ENCODE results near the gene CACNA1G.
A peak's percentile ranks its signal among the peaks of the same experiment; 100 is the strongest.

Gene CACNA1G

DNA sequence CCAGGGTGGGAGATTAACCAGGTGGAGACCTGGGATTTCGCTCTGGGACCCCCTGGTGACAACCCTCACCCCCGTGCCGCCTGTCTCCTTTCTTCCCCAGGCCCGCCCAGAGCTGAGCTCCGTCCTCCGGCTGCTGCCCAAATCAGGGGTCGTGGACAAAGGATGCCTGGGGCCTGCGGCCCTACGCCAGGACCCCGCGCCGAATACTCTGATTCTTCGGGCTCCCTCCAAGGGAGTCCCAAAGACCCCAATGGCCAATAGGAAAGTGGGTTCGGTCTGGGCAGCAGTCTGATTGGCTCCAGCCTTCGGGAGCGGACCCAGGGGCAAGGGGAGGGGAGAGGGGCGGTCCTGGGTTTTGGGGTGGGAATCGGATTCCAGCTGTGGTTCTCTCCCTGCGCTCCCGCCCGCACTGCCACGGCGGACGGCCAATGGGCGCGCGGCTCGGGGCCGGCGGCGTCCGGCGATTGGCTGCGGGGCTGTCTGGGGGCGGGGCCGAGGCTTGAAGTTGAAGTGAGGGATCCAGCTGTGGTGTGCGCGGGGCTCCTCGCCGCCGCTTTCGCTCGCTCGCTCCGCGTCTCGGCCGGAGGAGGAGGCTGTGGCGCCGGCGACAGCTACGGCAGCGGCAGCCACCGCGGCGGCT lies at the start of gene CACNA1G:
TSS of gene CACNA1G (plus strand) at position 531 of the 640 bp plus-strand sequence. CDS start 745 bp downstream, outside the sequence.
- peak; percentile 95 for DNase-seq

DNA sequence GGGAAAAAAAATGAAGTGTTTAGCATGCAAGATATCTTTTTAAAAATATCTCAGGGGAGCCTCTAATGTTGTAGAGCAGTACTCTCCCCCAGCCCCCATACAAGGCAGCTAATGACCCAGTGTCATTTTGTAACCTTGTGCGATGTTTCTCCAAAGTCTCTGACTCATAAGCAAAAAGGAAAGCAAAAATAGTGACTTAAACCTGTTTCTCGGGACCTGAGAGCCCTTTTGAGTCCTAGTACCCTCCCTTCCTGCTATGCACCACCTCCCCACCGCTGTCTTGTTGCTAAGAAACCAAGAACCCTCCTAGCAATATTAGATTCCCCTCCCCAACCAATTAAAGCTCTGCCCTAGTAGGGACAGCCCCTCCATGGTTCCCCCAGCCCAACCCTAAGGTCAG lies 49.5 kb upstream of the CACNA1G start:
- peak; percentile 80 for DNase-seq

DNA sequence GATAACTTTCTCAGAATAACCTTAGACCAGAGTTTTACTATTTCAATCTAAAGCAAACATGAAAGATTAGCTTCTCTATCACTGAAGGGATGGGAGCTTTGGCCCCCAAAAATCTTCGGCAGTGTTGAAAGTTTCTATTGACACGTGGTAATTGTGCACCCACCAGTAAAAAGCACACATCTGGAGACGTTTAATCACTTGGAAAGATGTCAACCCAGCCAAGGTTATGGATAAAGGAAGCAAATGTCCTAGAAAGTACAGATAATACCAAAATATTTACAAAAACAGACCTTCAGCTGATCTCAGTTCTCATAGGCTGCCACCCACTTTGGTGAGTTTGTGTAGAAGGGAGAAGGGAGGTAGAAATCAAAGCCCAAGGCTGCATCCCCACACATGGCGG lies 47.0 kb upstream of the CACNA1G start:
- DNase-seq = no peak

DNA sequence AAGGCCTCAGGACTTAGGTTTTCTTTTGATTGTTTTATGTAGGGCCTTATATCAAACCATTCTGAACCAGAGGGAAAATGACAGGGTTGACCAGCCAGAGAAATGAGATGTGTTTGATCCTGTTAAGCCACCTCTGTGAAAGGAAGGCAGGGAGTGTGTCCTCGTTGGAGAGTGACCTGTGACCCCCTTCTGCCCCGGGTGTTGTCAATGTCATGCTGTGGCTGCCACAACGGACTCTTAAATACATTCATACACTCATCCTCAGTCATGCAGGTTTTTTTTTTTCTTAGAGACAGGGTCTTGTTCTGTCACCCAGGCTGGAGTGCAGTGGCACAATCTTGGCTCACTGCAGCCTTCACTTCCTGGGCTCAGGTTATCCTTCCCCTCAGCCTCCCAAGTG lies 46.1 kb upstream of the CACNA1G start:
- DNase-seq = no peak

DNA sequence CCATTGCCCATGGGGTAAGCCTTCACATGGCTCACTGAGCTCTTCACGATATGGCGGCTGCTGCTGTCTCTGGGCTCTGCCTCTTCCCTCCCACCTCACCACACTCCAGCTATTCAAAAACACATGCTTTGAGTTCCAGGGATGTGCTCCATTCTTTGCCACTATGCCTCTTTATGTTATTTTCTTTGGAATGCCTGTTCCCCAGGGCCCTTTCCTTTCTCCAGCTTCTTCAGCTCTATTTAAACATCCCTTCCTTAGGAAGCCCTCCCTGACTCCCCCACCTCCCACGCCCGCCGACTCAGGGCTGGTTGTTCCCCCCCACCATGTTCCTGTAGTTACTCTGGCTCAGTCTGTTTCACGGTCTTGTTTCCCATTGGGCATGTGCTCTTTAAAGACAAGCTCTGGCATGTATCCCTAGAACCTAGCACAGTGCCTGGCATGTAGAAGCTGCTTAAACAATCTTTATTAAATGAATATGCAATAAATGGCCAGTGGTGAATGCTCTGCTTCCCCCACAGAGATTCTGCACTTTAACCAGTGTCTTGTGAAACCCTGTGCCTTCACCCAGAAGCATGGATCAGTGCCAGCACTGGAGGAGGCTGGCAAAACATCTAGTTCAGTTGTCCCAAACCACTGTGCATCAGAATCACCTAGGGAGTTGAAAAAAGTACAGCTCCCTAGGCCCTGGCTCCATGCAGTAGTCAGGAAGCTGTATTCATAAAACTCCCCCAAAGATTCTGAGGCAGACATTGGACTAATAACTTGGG lies 45.4 kb upstream of the CACNA1G start:
- no peak for DNase-seq

DNA sequence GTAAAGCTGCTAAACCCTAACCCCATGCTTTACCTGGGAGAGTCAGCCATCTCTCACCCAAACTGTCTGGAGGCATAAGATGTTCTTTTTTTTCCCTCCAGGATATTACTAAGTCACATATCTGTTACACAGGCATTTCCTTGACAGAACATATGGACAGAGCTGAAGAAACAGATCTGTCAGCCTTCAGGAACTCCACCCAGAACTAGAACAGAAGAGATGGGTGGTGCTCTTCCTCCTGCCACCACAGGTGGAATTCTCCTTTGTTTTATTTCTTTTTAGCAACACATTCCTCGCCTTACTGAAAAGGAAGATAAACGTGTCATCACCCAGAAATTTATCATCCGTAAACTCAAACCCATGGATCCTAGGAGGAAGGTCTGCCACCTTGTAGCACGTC lies 43.5 kb upstream of the CACNA1G start:
- no peak for DNase-seq

DNA sequence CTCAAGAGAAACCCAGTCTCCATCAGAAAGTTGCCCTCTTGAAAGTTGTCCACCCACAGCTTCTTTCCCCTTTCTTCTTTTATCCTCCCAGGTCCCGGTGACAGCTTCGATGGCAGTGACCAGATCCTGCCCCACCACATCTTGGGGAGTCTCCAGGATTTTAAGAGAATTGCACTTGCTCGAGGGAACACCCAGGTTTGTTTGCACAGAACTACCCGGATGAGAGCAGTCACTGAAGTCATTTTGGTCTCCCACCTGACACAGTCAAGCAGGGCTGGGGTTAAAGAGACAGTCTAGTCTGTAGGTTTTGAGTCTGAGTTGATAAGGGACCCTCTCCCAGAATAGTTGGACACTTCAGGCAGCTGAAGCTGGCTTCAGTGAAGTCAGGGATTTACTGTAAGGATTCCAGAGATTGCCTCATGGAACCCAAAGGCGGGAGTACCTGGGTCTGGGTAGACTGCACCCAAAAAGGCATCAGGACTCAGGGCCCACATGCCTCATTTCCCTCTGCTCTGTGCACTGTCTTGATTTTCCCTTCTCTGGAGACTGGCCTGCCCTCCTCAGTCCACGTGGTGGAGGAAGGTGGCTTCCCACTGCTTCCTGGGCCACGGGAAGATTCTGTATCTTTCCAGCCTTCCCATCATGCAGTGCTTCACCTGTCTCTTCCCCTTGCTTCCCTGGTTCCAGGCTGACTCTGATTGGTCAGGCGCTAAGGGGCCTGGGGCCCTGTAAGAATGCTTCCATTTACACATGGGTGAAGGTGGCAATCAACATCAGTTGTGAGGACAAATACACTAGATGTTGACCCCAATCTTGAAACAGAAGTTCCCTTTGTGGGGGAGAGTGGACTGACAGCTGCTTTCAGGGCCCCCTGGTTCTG lies 42.8 kb upstream of the CACNA1G start:
- no peak for DNase-seq

DNA sequence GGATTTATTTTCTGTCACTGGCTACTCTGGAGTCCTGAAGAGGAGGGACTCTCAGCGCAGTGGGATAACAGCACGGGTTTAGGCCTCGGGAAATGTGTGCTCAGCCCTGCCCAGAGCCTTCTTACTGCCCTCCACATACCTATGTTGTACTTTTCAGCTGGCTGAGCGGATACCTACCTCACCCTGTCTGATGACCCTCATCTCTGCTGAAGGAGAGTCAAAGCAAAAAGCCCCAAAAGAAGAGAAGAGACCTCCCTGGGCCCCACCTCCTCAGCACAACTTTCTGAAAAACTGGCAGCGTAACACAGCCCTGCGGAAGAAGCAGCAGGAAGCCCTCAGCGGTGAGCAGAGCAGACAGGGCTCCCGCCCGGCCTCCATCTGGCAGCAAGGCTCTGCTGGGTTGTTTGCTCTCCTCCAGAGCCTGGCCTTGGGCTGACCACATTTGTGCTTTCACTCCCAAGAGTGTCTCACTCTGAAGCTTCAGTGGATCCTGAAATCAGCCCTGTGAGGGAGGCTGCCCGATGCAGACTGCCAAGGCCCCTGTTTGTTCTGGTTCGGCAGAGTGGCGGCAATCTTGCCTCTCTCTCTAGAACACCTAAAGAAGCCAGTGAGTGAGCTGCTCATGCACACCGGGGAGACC lies 42.0 kb upstream of the CACNA1G start:
- no peak for DNase-seq

DNA sequence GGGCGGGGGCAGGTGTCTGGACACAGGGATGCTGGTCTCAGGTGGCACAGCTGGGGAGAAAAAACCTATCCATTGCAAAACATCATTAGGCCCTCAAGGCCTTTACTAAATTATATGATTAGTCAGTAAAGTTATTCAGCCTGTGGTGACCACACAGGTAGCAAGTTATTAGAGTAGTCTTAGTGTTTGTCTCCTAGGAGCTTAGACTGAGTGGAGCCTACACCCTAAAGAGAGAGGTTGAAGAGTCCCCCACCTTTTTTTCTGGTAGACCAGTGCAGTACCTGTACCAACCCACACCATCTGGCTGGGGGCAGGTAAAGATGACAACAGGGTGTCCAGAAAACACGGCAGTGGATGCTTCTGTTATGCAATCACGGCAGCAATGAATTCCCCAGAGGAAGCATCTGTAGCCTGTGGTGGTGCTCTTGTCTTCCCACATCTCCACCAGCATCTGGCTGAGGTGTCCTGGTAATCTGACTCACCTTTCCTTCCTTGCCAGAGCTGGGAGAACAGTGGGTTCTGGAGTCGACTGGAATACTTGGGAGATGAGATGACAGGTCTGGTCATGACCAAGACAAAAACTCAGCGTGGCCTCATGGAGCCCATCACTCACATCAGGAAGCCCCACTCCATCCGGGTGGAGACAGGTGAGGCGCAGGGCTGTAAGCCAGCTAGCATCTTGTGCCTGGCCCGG lies 41.2 kb upstream of the CACNA1G start:
- DNase-seq = no peak

DNA sequence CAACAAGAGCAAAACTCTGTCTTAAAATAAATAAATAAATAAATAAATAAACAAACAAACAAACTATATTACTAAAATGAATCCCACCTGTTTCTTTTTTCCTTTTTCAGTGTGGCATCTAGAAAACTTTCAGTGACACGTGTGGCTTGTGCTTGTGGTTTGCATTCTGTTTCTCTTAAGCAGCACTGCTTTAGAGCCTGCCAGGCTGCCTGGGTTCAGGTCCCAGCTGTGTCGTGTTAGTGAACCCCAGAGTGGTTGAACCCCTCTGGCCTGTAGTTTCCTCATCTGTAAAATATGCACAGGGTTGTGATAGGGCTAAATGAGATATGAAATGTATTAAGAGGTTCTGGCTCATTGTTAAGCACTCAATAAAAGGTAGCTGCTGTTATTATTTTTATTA lies 40.0 kb upstream of the CACNA1G start:
- no peak for DNase-seq

DNA sequence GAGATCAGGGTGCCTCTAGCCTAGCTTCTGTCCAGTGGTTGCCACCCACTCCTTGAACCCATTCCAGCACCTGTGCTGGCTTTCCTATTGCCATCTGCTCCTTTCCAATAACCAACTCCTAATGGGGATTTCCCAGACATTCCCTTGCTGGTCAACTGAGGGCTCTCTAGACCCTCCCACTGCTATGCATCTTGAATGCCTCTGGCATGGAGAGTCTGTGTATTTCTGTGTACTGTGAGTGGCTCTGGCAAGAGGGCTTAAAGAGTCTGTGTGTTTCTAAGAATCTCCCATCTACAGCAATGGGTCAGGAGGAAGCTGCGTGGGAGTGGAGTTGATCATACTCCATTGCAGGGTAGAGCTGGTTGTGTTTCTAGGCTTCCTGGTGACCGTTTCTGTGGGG lies 39.0 kb upstream of the CACNA1G start:
- no peak for DNase-seq

DNA sequence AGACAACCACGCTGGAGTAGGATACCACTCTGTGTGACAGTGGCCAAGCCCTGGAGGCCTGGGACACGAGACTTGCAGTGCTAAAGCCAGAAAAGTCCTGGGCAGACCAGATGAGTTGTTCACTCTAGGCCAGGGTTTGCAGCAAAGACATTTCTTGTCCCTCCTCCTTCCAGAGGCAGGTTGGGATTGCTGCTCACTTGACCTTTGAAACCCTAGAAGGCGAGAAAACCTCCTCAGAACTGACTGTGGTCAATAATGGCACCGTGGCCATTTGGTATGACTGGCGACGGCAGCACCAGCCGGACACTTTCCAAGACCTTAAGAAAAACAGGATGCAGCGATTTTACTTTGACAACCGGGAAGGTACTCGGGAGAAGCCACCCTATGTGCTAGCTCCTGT lies 37.7 kb upstream of the CACNA1G start:
- no peak for DNase-seq

DNA sequence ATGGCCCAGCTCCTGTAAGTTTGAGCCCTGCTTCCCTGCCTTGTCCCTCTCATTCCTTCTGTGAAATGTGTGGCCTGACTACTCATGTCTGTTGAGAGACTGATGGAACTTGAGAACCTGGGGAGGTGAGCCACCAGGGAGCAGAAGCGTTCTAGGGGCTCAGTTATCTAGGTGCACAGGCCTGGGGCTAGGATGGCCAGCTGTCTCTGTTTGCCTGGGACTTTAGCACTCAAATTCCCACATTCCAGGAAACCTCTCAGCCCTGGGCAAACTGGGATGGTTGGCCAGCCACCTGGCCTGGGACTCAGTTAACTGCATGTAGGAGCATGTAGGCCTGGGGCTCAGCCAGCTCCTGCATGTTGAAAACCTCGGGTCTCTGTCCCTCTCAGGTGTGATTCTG lies 37.3 kb upstream of the CACNA1G start:
- no peak for DNase-seq

DNA sequence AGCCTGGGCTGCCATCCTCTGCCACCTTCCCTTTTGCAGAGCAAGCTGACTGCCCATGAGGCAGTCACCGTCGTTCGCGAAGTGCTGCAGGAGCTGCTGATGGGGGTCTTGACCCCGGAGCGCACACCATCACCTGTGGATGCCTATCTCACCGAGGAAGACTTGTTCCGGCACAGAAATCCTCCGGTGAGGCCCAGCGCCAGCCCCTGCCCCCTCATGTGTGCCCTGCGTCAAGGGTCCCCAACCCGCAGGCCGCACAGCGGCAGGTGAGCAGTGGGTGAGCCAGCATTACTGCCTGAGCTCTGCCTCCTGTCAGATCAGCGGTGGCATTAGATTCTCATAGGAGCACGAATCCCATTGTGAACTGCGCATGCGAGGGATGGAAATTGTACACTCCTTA lies 35.7 kb upstream of the CACNA1G start:
- no peak for DNase-seq

DNA sequence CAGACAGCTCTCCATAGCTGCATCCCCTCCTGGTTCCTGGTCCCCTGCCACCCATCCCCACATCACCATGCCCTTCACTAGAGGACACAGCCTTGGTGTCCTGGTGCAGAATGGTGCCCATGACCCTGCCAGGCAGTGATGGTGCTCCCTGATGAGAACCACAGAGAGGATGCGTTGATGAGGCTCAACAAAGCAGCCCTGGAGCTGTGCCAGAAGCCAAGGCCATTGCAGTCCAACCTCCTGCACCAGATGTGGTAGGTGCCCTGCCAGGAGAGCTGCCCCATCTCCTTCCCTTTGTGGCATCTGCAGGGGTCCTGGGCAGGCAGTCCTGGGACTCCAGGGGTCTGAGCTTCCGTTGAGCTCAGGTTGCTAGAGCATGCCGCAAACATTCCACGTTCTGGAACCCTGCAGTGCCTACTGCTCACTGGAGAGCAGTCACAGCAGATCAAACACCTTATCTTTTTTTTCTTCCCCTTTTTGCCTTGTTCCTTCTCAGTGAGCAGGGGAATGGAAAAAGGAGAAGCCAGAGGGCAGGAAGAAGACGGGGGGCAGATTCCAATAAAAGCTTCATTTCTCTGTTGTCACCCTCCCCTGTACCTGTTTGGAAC lies 33.3 kb upstream of the CACNA1G start:
- DNase-seq = no peak

DNA sequence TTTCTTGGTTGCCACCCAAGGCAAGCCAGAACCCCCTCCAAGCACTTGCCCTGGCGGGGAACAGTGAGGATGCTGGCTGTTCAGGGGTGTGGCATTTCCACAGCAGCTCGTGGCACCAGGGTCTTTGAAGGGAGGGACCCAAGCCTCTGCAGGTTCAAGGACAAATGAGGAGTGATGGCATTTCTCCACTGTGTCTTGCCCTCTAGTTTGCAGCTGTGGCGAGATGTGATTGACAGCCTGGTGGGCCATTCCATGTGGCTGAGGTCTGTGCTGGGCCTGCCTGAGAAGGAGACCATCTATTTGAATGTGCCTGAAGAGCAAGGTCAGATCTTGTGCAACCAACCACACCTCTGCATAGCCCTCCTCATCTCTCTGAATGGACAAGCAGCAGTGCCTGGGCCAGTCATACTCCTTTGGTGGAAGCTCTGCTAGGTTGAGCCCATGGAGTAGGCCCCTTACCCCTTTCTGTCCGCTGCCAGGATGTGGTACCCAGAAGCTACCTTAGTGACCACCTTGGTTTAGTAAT lies 32.5 kb upstream of the CACNA1G start:
- no peak for DNase-seq

DNA sequence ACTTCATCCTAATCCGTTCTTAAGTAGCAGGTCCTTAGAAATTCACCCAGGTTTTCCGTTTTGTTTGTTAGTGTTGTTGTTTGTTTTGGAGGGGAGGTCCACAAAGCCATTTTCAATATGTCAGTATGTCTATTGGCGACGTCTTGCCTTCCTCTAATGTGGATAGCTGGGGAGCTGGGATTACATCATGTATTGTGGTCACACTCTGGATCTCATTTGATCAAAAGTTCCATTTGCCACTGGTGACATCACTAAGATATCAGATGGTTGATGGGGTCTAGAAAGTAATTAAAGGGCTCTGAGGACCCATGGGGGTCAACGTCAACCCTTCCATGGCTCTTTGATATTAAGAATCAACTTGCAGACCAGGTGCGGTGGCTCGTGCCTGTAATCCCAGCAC lies 30.7 kb upstream of the CACNA1G start:
- DNase-seq = no peak

DNA sequence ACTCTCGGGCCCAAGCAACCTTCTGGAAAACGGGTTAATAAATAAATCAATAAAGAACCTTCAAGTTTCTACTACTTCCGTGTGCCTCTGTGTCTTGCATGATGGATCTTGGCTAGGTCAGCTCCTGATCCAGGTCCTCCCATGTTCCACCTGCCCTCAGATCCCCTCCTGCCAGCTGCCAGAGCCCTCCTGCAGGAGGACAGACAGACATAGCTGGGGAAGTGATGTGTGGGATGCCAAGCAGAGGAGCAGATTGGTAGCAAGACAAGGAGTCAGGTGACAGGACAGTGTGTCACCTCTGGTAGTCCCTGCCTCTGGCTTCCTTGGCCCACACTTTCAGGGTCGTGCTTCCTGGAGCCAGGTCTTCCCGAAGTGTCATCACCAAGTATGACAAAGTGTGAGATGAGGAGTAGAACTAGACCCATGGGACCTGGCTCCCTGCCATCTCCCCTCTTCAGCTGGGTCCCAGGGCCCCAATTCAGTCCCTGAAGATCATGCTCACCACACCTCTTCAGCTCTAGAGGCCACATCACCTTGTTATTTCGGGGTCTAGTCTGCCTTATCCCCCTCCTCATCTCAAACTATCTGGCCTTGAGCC lies 29.0 kb upstream of the CACNA1G start:
- no peak for DNase-seq

DNA sequence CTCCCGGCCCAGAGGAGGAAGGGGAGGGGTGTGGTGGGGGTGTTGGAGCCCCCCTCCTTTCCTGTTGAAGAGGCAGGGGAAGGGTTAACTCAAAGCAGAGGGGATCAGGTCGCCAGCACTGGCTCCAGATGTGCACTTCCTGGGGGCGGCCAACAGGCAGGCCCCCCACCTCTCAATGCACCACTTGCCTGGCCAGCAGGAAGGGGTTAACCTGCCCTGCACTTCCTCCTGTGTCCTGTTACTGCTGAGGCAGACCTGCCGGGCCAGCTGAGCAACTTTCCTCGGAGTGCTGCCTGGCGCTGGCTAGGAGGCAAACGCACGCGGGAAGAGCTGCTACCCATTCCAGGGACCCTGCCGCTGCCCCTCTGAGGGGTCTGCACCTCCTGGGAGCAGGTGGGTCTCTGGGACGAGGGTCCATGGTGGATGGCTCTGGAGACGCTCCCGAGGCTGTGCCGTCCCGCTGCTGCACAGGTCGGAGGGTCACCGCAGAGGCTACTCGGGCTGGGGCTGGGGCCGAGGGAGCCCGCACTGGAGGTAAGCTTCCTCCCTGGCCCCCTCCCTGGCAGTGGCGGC lies 28.0 kb upstream of the CACNA1G start, which contains the start of gene EPN3:
TSS of gene EPN3 (plus strand) at position 284 of the 573 bp plus-strand sequence. CDS start 3,822 bp downstream, outside the sequence.
- DNase-seq = no peak

DNA sequence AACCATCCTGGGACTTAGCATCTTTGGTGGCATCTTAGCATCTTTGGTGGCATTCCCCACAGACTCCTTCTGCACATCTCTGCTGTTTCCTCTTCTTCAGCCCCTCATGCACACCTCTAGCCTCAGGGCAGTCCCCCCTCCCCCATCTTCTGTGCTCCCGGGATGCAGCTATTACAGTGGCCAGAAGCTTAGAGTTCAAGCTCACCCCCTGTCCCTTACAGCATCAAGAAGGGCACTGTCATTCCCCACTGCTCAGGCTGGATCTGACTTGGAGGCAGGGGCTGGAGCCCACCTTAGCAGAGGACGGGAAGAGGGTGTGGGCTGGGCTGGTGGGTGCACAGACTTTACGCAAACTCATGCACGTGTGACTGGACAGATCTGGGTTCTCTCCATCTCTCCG lies 27.3 kb upstream of the CACNA1G start:
- DNase-seq = no peak

DNA sequence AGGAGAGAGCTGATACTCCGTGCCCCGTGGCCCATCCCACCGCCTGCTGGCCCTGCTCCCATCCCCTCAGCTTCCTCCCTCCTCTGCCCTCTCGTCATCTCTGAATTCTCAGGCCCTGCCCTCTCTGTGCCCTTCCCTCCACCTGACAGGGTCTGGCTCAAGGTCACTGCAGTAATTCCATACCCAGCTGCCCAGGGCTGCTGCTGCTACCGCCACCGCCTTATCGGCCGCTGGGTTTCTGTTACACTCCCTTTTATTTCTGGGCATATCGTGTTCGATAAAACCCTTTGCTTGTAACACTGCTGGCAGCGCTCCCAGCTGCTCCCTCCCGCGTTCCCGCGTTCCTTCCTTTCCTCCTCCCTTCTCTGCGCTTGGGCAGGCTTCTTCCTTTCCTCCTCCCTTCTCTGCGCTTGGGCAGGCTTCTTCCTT lies 26.8 kb upstream of the CACNA1G start:
- no peak for DNase-seq

All from activated effector memory CD4-positive, alpha-beta T cell treated with anti-CD3 and anti-CD28 coated beads, Interleukin-2, amount 50 U/mL, for 16 hours (primary cell).